ENCODE results near the gene PPP4R4. TPM values are rescaled to one million over a fixed set of nuclear protein-coding genes. Genes with fewer than 3 reads are reported as not detected.

Gene PPP4R4
- total RNA-seq, 4 donors from 2014 or later: 0.24 to 4.4 (median 1.3) TPM

DNA sequence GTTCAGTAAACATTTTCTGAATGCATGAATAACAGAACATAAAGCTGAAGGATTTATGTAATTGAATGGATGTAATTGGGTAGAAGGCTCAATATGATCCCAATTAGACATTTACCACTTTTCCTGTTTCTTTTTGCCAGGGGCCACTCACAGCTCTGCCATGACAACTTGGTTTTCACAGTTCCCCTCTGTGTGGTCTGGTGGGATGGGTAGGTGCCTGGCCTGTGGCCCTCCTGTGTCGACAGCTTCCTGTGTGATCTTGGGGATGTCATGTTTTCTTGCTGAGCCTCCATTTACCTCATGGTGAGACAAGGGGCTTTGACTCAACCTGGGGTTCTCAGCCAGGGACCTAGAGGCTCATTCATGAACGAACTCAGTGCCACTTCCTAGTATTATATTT is 131.5 kb downstream of the PPP4R4 start:
- TF ChIP-seq, protein P1, sequence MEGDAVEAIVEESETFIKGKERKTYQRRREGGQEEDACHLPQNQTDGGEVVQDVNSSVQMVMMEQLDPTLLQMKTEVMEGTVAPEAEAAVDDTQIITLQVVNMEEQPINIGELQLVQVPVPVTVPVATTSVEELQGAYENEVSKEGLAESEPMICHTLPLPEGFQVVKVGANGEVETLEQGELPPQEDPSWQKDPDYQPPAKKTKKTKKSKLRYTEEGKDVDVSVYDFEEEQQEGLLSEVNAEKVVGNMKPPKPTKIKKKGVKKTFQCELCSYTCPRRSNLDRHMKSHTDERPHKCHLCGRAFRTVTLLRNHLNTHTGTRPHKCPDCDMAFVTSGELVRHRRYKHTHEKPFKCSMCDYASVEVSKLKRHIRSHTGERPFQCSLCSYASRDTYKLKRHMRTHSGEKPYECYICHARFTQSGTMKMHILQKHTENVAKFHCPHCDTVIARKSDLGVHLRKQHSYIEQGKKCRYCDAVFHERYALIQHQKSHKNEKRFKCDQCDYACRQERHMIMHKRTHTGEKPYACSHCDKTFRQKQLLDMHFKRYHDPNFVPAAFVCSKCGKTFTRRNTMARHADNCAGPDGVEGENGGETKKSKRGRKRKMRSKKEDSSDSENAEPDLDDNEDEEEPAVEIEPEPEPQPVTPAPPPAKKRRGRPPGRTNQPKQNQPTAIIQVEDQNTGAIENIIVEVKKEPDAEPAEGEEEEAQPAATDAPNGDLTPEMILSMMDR (IDR thresholded peaks at IDR 0.05): no peak
- TF ChIP-seq POLR2AphosphoS5 (IDR thresholded peaks at IDR 0.05): no peak

DNA sequence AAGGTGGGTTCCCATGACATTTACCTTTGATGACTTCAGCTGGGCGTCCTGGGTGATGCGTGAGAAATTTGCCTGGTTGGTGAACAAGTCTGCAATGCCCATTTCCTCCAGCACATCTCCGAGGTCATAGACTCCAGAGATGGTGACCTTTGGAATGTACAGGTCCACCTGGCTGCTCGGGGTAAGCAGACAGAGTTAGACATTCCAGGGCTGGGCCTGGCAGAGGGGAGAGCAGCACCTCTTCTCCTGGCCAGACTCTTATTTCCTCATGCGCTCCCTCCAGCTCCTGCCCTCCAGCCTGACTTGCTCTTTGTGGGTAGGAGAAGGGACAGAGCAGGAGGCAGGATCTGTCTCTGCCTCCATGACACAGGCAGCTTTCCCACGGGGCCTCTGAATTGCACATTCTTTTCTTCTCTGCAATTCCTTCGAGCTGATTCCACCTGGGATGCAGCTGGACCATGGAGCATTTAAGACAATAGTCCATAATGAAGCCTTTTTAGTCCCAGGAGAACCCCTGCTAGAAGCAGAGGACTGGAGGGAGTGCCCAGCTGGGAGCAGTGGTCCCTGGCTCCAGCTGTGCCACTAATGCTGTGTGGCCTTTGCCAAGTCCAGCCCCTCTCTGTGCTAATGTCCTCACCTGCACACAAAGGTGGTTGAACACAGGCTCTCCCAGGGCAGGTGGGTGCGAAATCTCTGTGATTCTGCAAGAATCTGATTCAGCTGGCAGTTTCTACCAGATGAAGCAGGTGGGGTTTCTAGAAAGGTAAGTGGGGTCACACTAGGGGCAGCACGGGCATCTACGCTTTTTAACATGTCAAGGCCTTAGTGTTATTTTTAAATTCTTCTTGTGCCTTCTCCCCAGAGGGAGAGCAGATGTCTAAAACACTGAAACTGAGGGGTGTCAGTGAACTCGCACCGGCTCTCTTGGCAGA is 132.2 kb downstream of the PPP4R4 start:
- Histone ChIP-seq H3K27ac (no peak overlapping the region), H3K9me3 (peaks cover 6% of the 10 kb centered on the region), H3K4me1 (no peaks in the 10 kb centered on the region), H3K4me3 (no peak overlapping the region), H3K36me3 (no peaks in the 10 kb centered on the region), H3K27me3 (no peaks in the 10 kb centered on the region)
- TF ChIP-seq EP300 (IDR thresholded peaks at IDR 0.05) (no peak), POLR2A (IDR thresholded peaks at IDR 0.05) (no peak)
- TF ChIP-seq, protein P1 (IDR thresholded peaks at IDR 0.05): no peak
- DNase-seq (ENCODE audit: low spot score in 2 of 2): no peak
- 73% methylated on average over 12 of the region's 12 CpGs for WGBS

More for the DNA sequence above, 131.5 kb downstream of the PPP4R4 start:
- Histone ChIP-seq H3K36me3 (no peaks in the 10 kb centered on the region), H3K27ac (no peak overlapping the region), H3K9me3 (peaks cover 6% of the 10 kb centered on the region), H3K4me3 (no peak overlapping the region), H3K4me1 (no peaks in the 10 kb centered on the region), H3K27me3 (no peaks in the 10 kb centered on the region)
- 72% methylated on average over 2 of the region's 2 CpGs for WGBS
- DNase-seq (ENCODE audit: low spot score in 2 of 2): no peak

- Histone ChIP-seq H3K27ac (no peak overlapping the region), H3K4me1 (no peaks in the 10 kb centered on the region), H3K27me3 (no peaks in the 10 kb centered on the region), H3K4me3 (no peak overlapping the region), H3K36me3 (no peaks in the 10 kb centered on the region), H3K9me3 (peaks cover 6% of the 10 kb centered on the region)
- WGBS: 37% methylated on average over 5 of the region's 5 CpGs
- TF ChIP-seq POLR2A (IDR thresholded peaks at IDR 0.05) (no peak), POLR2AphosphoS5 (IDR thresholded peaks at IDR 0.05) (no peak), EP300 (IDR thresholded peaks at IDR 0.05) (no peak)
- TF ChIP-seq, protein P1 (IDR thresholded peaks at IDR 0.05): no peak
- DNase-seq (ENCODE audit: low spot score in 2 of 2): no peak
Observed at GRCh38 chr14:94307410-94307992, 133.4 kb downstream of the PPP4R4 start.

DNA sequence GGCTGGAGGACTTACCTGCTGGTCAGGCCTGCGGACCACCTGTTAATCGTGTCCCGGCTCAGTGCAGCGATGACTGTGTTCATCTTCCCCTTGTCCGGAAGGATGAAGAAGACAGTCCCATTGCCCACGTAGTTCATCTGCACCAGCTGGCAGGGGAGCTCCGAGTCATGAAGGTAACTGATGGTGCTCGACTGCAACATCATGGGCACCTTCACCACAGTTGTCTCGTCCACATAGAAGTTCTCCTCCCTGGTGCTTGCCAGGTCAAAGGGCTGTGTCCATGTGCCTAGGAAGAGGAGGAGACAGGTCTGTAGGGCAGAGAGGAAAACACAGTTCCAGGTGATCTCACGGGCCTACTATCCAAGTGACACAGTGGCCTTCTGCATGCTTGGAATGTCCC is 135.6 kb downstream of the PPP4R4 start:
- Histone ChIP-seq H3K27me3 (no peaks in the 10 kb centered on the region), H3K4me1 (peaks cover 16% of the 10 kb centered on the region), H3K9me3 (peaks cover 6% of the 10 kb centered on the region), H3K36me3 (no peaks in the 10 kb centered on the region), H3K4me3 (no peak overlapping the region), H3K27ac (no peak overlapping the region)
- TF ChIP-seq, protein P1 (IDR thresholded peaks at IDR 0.05): no peak
- no peak for TF ChIP-seq EP300 (IDR thresholded peaks at IDR 0.05)
- TF ChIP-seq POLR2AphosphoS5 (IDR thresholded peaks at IDR 0.05): no peak
- no peak for TF ChIP-seq POLR2A (IDR thresholded peaks at IDR 0.05)
- WGBS: 96% methylated on average over 10 of the region's 10 CpGs
- DNase-seq (ENCODE audit: low spot score in 2 of 2): no peak

- DNase-seq (ENCODE audit: low spot score in 2 of 2): no peak
Observed at GRCh38 chr14:94310248-94310647, 136.1 kb downstream of the PPP4R4 start.

More at GRCh38 chr14:94310248-94310647, 136.1 kb downstream of the PPP4R4 start:
- no peak for TF ChIP-seq POLR2A (IDR thresholded peaks at IDR 0.05)
- no peak for TF ChIP-seq EP300 (IDR thresholded peaks at IDR 0.05)
- Histone ChIP-seq H3K27me3 (no peaks in the 10 kb centered on the region), H3K9me3 (peaks cover 6% of the 10 kb centered on the region), H3K27ac (no peak overlapping the region), H3K36me3 (no peaks in the 10 kb centered on the region), H3K4me3 (no peak overlapping the region), H3K4me1 (peaks cover 16% of the 10 kb centered on the region)
- no CpG with 5 or more reads among the region's 3 CpGs for WGBS
